WTC11 (cell line): ENCODE results near the gene BCL7C. TPM values are rescaled to one million over a fixed set of nuclear protein-coding genes. Genes with fewer than 3 reads are reported as not detected.
A peak's percentile ranks its signal among the peaks of the same experiment; 100 is the strongest.

Experiments used
- ATAC-seq: fragments of 200-7000 bp; cut with Tn5 transposase; 2 replicates; pipeline ENCODE4 v1.10.0; 2021; ENCODE audit warnings: mild to moderate bottlenecking, moderate library complexity
- CTCF ChIA-PET: fragments of 300-600 bp; sonication (Branson Sonifier 250); formaldehyde crosslinking; loops from one replicate; lab custom pipeline; 2021; ENCODE audit warnings: antibody characterized with exemption; lab: Charles Lee
- POLR2A ChIA-PET: fragments of 350-600 bp; sonication (Branson Sonifier 250); formaldehyde crosslinking; loops from one replicate; lab custom pipeline; 2021; ENCODE audit warnings: antibody characterized with exemption; lab: Charles Lee
- DNase-seq: peaks from one replicate; pipeline ENCODE4 v3.0.0; 2021; ENCODE audit warnings: low spot score
- H3K27ac Mint-ChIP-seq: 2 replicates; pipeline ENCODE4 v1.8.0; 2021; ENCODE audit warnings: mixed read lengths
- H3K27me3 Mint-ChIP-seq: 2 replicates; pipeline ENCODE4 v1.8.0; 2021; ENCODE audit warnings: low read depth, mild to moderate bottlenecking, moderate library complexity, mixed read lengths
- H3K36me3 Mint-ChIP-seq: 2 replicates; pipeline ENCODE4 v1.8.0; 2021; ENCODE audit warnings: mixed read lengths
- H3K4me1 Mint-ChIP-seq: 2 replicates; pipeline ENCODE4 v1.8.0; 2022; ENCODE audit warnings: mixed read lengths
- H3K4me3 Mint-ChIP-seq: 2 replicates; pipeline ENCODE4 v1.8.0; 2021; ENCODE audit warnings: mild to moderate bottlenecking, moderate library complexity, mixed read lengths
- H3K9me3 Mint-ChIP-seq: 2 replicates; pipeline ENCODE4 v1.8.0; 2021; ENCODE audit warnings: mixed read lengths
- ATF1 ChIP-seq: sonication (generic); formaldehyde crosslinking; IDR thresholded peaks from 2 replicates; pipeline ENCODE4 v1.8.1; 2023; ENCODE audit warnings: mild to moderate bottlenecking, moderate library complexity, missing genetic modification reagents
- CBFB ChIP-seq: sonication (generic); formaldehyde crosslinking; IDR thresholded peaks from 2 replicates; pipeline ENCODE4 v1.8.1; 2022; ENCODE audit warnings: mild to moderate bottlenecking, low read depth, missing genetic modification reagents
- E2F4 ChIP-seq: sonication (generic); formaldehyde crosslinking; IDR thresholded peaks from 2 replicates; pipeline ENCODE4 v1.8.1; 2022; ENCODE audit warnings: low read depth, mild to moderate bottlenecking, moderate library complexity, missing genetic modification reagents, borderline replicate concordance
- ELF4 ChIP-seq: sonication (generic); formaldehyde crosslinking; IDR thresholded peaks from 2 replicates; pipeline ENCODE4 v1.8.1; 2022; ENCODE audit warnings: low read depth, mild to moderate bottlenecking, moderate library complexity, missing genetic modification reagents
- ETV6 ChIP-seq: sonication (generic); formaldehyde crosslinking; IDR thresholded peaks from 2 replicates; pipeline ENCODE4 v1.8.1; 2022; ENCODE audit warnings: mild to moderate bottlenecking, missing genetic modification reagents
- NFATC4 ChIP-seq: fragments of 250-450 bp; sonication (Bioruptor Pico); IDR thresholded peaks from 2 replicates; pipeline ENCODE4 v1.9.0; 2021; ENCODE audit warnings: mild to moderate bottlenecking
- NFYB ChIP-seq: sonication (generic); formaldehyde crosslinking; conservative IDR thresholded peaks from 2 replicates; pipeline ENCODE4 v1.8.0; 2022; ENCODE audit warnings: low read depth, missing genetic modification reagents
- TCF7 ChIP-seq: sonication (generic); formaldehyde crosslinking; IDR thresholded peaks from 2 replicates; pipeline ENCODE4 v1.8.0; 2022; ENCODE audit warnings: mild to moderate bottlenecking, low read depth, missing genetic modification reagents, moderate library complexity
- ZNF317 ChIP-seq: sonication (generic); formaldehyde crosslinking; IDR thresholded peaks from 2 replicates; pipeline ENCODE4 v1.8.1; 2023; ENCODE audit warnings: low read depth, mild to moderate bottlenecking, moderate library complexity, missing genetic modification reagents, borderline replicate concordance
- ZNF396 ChIP-seq: fragments of 250-450 bp; sonication (Bioruptor Pico); IDR thresholded peaks from 2 replicates; pipeline ENCODE4 v1.8.0; 2021; ENCODE audit warnings: mild to moderate bottlenecking, moderate library complexity, borderline replicate concordance
- total RNA-seq: library from RNA; stranded (reverse); gene quantifications from 3 replicates; pipeline ENCODE4 v1.2.3, GENCODE V29; 2021
- TF ChIP-seq, protein P1 (sequence below): sonication (generic); formaldehyde crosslinking; IDR thresholded peaks from 2 replicates; pipeline ENCODE4 v1.8.0; 2023; ENCODE audit warnings: missing genetic modification reagents, mild to moderate bottlenecking, borderline replicate concordance
- TF ChIP-seq, protein P2 (sequence below): sonication (generic); formaldehyde crosslinking; IDR thresholded peaks from 2 replicates; pipeline ENCODE4 v1.8.1; 2023; ENCODE audit warnings: mild to moderate bottlenecking, missing genetic modification reagents

BCL7C gene
- total RNA-seq, 1 experiment from 2014 or later, result 18.3 TPM

- TF ChIP-seq, protein P1, sequence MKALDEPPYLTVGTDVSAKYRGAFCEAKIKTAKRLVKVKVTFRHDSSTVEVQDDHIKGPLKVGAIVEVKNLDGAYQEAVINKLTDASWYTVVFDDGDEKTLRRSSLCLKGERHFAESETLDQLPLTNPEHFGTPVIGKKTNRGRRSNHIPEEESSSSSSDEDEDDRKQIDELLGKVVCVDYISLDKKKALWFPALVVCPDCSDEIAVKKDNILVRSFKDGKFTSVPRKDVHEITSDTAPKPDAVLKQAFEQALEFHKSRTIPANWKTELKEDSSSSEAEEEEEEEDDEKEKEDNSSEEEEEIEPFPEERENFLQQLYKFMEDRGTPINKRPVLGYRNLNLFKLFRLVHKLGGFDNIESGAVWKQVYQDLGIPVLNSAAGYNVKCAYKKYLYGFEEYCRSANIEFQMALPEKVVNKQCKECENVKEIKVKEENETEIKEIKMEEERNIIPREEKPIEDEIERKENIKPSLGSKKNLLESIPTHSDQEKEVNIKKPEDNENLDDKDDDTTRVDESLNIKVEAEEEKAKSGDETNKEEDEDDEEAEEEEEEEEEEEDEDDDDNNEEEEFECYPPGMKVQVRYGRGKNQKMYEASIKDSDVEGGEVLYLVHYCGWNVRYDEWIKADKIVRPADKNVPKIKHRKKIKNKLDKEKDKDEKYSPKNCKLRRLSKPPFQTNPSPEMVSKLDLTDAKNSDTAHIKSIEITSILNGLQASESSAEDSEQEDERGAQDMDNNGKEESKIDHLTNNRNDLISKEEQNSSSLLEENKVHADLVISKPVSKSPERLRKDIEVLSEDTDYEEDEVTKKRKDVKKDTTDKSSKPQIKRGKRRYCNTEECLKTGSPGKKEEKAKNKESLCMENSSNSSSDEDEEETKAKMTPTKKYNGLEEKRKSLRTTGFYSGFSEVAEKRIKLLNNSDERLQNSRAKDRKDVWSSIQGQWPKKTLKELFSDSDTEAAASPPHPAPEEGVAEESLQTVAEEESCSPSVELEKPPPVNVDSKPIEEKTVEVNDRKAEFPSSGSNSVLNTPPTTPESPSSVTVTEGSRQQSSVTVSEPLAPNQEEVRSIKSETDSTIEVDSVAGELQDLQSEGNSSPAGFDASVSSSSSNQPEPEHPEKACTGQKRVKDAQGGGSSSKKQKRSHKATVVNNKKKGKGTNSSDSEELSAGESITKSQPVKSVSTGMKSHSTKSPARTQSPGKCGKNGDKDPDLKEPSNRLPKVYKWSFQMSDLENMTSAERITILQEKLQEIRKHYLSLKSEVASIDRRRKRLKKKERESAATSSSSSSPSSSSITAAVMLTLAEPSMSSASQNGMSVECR (CRISPR knock-in tag), result no peak
- no peak for TF ChIP-seq ELF4 (CRISPR knock-in tag)
- TF ChIP-seq ZNF396, result no peak
- TF ChIP-seq ETV6 (CRISPR knock-in tag), result no peak
Observed at GRCh38 chr16:30840611-30841010, 53.3 kb downstream of the BCL7C start (continued).

- H3K9me3 Mint-ChIP-seq, result peaks cover 19% of the 10 kb centered on the region
- H3K27me3 Mint-ChIP-seq, result peaks cover 23% of the 10 kb centered on the region
- no peaks in the 10 kb centered on the region for H3K4me1 Mint-ChIP-seq
- DNase-seq, result no peak
- CTCF ChIA-PET, result interaction anchor here (0.7 to 1.8 kb wide), 6 partner anchors 24 to 53 kb away, joined by 3 to 9 read pairs (median 3); no protein-coding TSS in a partner anchor
- TF ChIP-seq NFYB (CRISPR knock-in tag) (no peak), ATF1 (CRISPR knock-in tag) (no peak), TCF7 (CRISPR knock-in tag) (no peak), CBFB (no peak)
- TF ChIP-seq, all 79 proteins: peak for 0
- Mint-ChIP-seq H3K4me3 (no peak overlapping the region), H3K36me3 (peaks cover 8% of the 10 kb centered on the region), H3K27ac (no peak overlapping the region)
- ATAC-seq, result no peak
- POLR2A ChIA-PET, result interaction anchor here (0.9 kb wide), 1 partner anchor 25 kb away, joined by 3 read pairs; no protein-coding TSS in a partner anchor
Observed at GRCh38 chr16:30839523-30840227, 54.2 kb downstream of the BCL7C start.

- CTCF ChIA-PET, result interaction anchor here (1.0 to 1.8 kb wide), 5 partner anchors 9 to 54 kb away, joined by 3 to 9 read pairs (median 3); no protein-coding TSS in a partner anchor
- H3K27ac Mint-ChIP-seq, result no peak overlapping the region
- H3K4me3 Mint-ChIP-seq, result no peak overlapping the region
- peaks cover 8% of the 10 kb centered on the region for H3K36me3 Mint-ChIP-seq
- DNase-seq, result no peak
- peaks cover 19% of the 10 kb centered on the region for H3K9me3 Mint-ChIP-seq
- POLR2A ChIA-PET, result interaction anchor here (0.9 kb wide), 1 partner anchor 25 kb away, joined by 3 read pairs; no protein-coding TSS in a partner anchor
- H3K4me1 Mint-ChIP-seq, result no peaks in the 10 kb centered on the region
- peaks cover 20% of the 10 kb centered on the region for H3K27me3 Mint-ChIP-seq
- no peak for TF ChIP-seq TCF7 (CRISPR knock-in tag)
- no peak for TF ChIP-seq NFATC4 (CRISPR knock-in tag)
- no peak for TF ChIP-seq E2F4
- TF ChIP-seq, protein P2, sequence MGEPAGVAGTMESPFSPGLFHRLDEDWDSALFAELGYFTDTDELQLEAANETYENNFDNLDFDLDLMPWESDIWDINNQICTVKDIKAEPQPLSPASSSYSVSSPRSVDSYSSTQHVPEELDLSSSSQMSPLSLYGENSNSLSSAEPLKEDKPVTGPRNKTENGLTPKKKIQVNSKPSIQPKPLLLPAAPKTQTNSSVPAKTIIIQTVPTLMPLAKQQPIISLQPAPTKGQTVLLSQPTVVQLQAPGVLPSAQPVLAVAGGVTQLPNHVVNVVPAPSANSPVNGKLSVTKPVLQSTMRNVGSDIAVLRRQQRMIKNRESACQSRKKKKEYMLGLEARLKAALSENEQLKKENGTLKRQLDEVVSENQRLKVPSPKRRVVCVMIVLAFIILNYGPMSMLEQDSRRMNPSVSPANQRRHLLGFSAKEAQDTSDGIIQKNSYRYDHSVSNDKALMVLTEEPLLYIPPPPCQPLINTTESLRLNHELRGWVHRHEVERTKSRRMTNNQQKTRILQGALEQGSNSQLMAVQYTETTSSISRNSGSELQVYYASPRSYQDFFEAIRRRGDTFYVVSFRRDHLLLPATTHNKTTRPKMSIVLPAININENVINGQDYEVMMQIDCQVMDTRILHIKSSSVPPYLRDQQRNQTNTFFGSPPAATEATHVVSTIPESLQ (CRISPR knock-in tag), result no peak
- no peak for TF ChIP-seq ZNF317 (CRISPR knock-in tag)
- peak; percentile 39; the same call in 1 of the 2 replicates for ATAC-seq
Observed at GRCh38 chr16:30838876-30839471, 54.9 kb downstream of the BCL7C start.
